ENCODE data around the gene MTHFD2L. TPM values are rescaled to one million over a fixed set of nuclear protein-coding genes. Genes with fewer than 3 reads are reported as not detected.
A peak's percentile ranks its signal among the peaks of the same experiment; 100 is the strongest.

The MTHFD2L gene
- total RNA-seq, 2 donors from 2014 or later: 9.5 to 12.6 TPM

- TF ChIP-seq CTCF (IDR thresholded peaks at IDR 0.05): no peak
- Histone ChIP-seq H3K27me3 (no peaks in the 10 kb centered on the region), H3K9me3 (no peaks in the 10 kb centered on the region), H3K4me3 (no peak overlapping the region), H3K4me1 (peaks cover 3% of the 10 kb centered on the region), H3K9ac (ENCODE audit: low read depth in 2 of 2, low read length in 2 of 2) (no peak overlapping the region), H3K36me3 (no peaks in the 10 kb centered on the region), H3K27ac (no peak overlapping the region)
- no peak for DNase-seq
- intact Hi-C loops (cut with DNase I): no loop called here
Measured at GRCh38 chr4:74219240-74219639, 61.3 kb downstream of the MTHFD2L start.

GRCh38 chr4:74223098-74223497, 65.2 kb downstream of the MTHFD2L start:
- no peaks in the 10 kb centered on the region for H3K36me3 ChIP-seq
- no peaks in the 10 kb centered on the region for H3K27me3 ChIP-seq
- H3K4me3 ChIP-seq: no peak overlapping the region
- H3K27ac ChIP-seq: no peak overlapping the region
- TF ChIP-seq CTCF (IDR thresholded peaks at IDR 0.05): no peak
- no peak overlapping the region for H3K9ac ChIP-seq (ENCODE audit: low read depth in 2 of 2, low read length in 2 of 2)
- H3K4me1 ChIP-seq: no peaks in the 10 kb centered on the region
- no peaks in the 10 kb centered on the region for H3K9me3 ChIP-seq
- intact Hi-C loops (cut with DNase I): no loop called here
- DNase-seq: no peak

- Histone ChIP-seq H3K4me1 (no peaks in the 10 kb centered on the region), H3K27me3 (no peaks in the 10 kb centered on the region), H3K9me3 (no peaks in the 10 kb centered on the region), H3K9ac (ENCODE audit: low read depth in 2 of 2, low read length in 2 of 2) (no peak overlapping the region), H3K27ac (no peak overlapping the region), H3K4me3 (no peak overlapping the region), H3K36me3 (no peaks in the 10 kb centered on the region)
- no peak for DNase-seq
- intact Hi-C loops (cut with DNase I): no loop called here
- no peak for TF ChIP-seq CTCF (IDR thresholded peaks at IDR 0.05)
Measured at GRCh38 chr4:74223801-74224200, 65.9 kb downstream of the MTHFD2L start.

GRCh38 chr4:74228691-74229640, 71.0 kb downstream of the MTHFD2L start:
- Histone ChIP-seq H3K4me1 (no peaks in the 10 kb centered on the region), H3K36me3 (no peaks in the 10 kb centered on the region), H3K27me3 (no peaks in the 10 kb centered on the region), H3K4me3 (no peak overlapping the region), H3K9ac (ENCODE audit: low read depth in 2 of 2, low read length in 2 of 2) (no peak overlapping the region), H3K9me3 (no peaks in the 10 kb centered on the region), H3K27ac (no peak overlapping the region)
- DNase-seq: peak; percentile 85
- TF ChIP-seq CTCF (IDR thresholded peaks at IDR 0.05): peak; percentile 89
- intact Hi-C loops (cut with DNase I): loop anchor here (5.0 kb wide), 1 partner anchor 83 kb away; no protein-coding TSS in a partner anchor

- H3K9me3 ChIP-seq: no peaks in the 10 kb centered on the region
- no peak overlapping the region for H3K4me3 ChIP-seq
- intact Hi-C loops (cut with DNase I): no loop called here
- H3K9ac ChIP-seq (ENCODE audit: low read depth in 2 of 2, low read length in 2 of 2): no peak overlapping the region
- DNase-seq: peak; percentile 84
- H3K27ac ChIP-seq: peak overlapping the region; percentile 42
- no peaks in the 10 kb centered on the region for H3K36me3 ChIP-seq
- TF ChIP-seq CTCF (IDR thresholded peaks at IDR 0.05): no peak
- no peaks in the 10 kb centered on the region for H3K4me1 ChIP-seq
- no peaks in the 10 kb centered on the region for H3K27me3 ChIP-seq
Measured at GRCh38 chr4:74230902-74231499, 73.1 kb downstream of the MTHFD2L start.
